CD4-positive, alpha-beta T cell (primary cell): ENCODE results near the gene TNRC18. TPM values are rescaled to one million over a fixed set of nuclear protein-coding genes. Genes with fewer than 3 reads are reported as not detected.

ENCODE experiments used
- ATAC-seq: fragments of 200-7000 bp; cut with Tn5 transposase; one replicate; pipeline ENCODE4 v1.10.0; 2022; ENCODE audit warnings: mild to moderate bottlenecking; ENCODE audit not compliant: poor library complexity
- CTCF ChIA-PET: fragments of 350-600 bp; sonication (Branson Sonifier 250); formaldehyde crosslinking; loops from one replicate; lab custom pipeline; 2021; ENCODE audit warnings: antibody characterized with exemption, inconsistent platforms; lab: Charles Lee
- POLR2A ChIA-PET: fragments of 350-600 bp; sonication (Branson Sonifier 250); formaldehyde crosslinking; loops from one replicate; lab custom pipeline; 2021; ENCODE audit warnings: antibody characterized with exemption, inconsistent platforms; lab: Charles Lee
- DNase-seq, 14 experiments: peaks; one replicate each; pipeline ENCODE4 v3.0.0-alpha.2; 2013 to 2020; ENCODE audit warnings: mixed read lengths in 2 of 14
- H3K27ac ChIP-seq, 2 donors: one replicate each; pipeline versions ENCODE4 v1.5.1 to v1.7.0; 2013; ENCODE audit warnings: low read length in 2 of 2, low read depth in 1 of 2, mild to moderate bottlenecking in 1 of 2
- H3K27me3 ChIP-seq, 2 experiments: 1 replicate in 1 of 2; 2 replicates in 1 of 2; pipeline versions ENCODE4 v1.6.1 to v1.7.0; 2013; ENCODE audit warnings: low read length in 2 of 2, control low read depth in 1 of 2, mild to moderate bottlenecking in 1 of 2, moderate library complexity in 1 of 2; ENCODE audit not compliant: insufficient read depth in 2 of 2, control insufficient read depth in 1 of 2
- H3K36me3 ChIP-seq: one replicate; pipeline ENCODE4 v1.6.1; 2013; ENCODE audit warnings: low read length, control low read depth; ENCODE audit not compliant: insufficient read depth
- H3K4me1 ChIP-seq: one replicate; pipeline ENCODE4 v1.6.1; 2013; ENCODE audit warnings: low read length, control low read depth; ENCODE audit not compliant: insufficient read depth
- H3K4me3 ChIP-seq: one replicate; pipeline ENCODE4 v1.5.1; 2013; ENCODE audit warnings: mild to moderate bottlenecking, low read length, moderate library complexity
- H3K9me3 ChIP-seq, 2 experiments: 1 replicate in 1 of 2; 2 replicates in 1 of 2; pipeline versions ENCODE4 v1.6.1 to v1.7.0; 2013; ENCODE audit warnings: low read length in 2 of 2, mild to moderate bottlenecking in 2 of 2, control low read depth in 1 of 2, moderate library complexity in 1 of 2; ENCODE audit not compliant: control insufficient read depth in 1 of 2, insufficient read depth in 1 of 2
- H3K27ac Mint-ChIP-seq: one replicate; pipeline ENCODE4 v1.8.0; 2020; ENCODE audit warnings: mixed read lengths
- H3K27me3 Mint-ChIP-seq: one replicate; pipeline ENCODE4 v1.8.0; 2021; ENCODE audit warnings: mixed read lengths
- H3K36me3 Mint-ChIP-seq: one replicate; pipeline ENCODE4 v1.8.0; 2021; ENCODE audit warnings: low read depth, mixed read lengths
- H3K4me1 Mint-ChIP-seq: one replicate; pipeline ENCODE4 v1.8.0; 2021; ENCODE audit warnings: low read depth, mixed read lengths
- H3K4me3 Mint-ChIP-seq: one replicate; pipeline ENCODE4 v1.8.0; 2020; ENCODE audit warnings: mild to moderate bottlenecking, mixed read lengths
- H3K9me3 Mint-ChIP-seq: one replicate; pipeline ENCODE4 v1.8.0; 2020; ENCODE audit warnings: mixed read lengths
- intact Hi-C, 2 experiments: fragments of 100-400 bp; cut with DNase I in 1 of 2; cut with micrococcal nuclease in 1 of 2; formaldehyde crosslinking; loops; one replicate each; pipeline versions ENCODE4 v1.15.1 to v1.9.0; 2023 to 2025; cut with DNase I, micrococcal nuclease
- total RNA-seq, 174 experiments: library from RNA in 2 of 174; stranded (reverse) in 2 of 174; gene quantifications; one replicate each; pipeline ENCODE4 v1.2.3 and lab custom pipeline; 2021 to 2026
- TF ChIP-seq, protein P1 (sequence below): fragments of 200-600 bp; IDR thresholded peaks from one replicate; pipeline ENCODE4 v1.8.0; 2022; ENCODE audit warnings: antibody characterized with exemption, mild to moderate bottlenecking

The TNRC18 gene
- total RNA-seq, 2 experiments from 2014 or later = 69.9 TPM

DNA sequence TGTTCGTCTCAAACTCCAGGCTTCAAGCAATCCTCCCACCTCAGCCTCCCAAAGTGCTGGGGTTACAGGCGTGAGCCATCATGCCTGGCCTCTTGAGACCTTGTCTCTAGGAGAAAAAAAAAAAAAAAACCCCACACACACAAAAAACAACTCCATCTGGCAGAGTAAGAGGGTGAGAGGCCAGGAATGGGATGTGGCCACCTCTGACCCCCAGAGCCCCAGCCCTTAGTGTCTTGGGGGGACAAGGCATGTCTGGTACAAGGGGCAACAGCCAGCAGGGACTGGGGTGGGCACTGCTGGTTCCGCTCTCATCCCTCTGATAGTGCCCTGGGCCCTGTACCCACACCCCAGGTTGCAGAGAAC, 15.6 kb upstream of the TNRC18 start:
- POLR2A ChIA-PET = no interaction called here
- no peak overlapping the region for H3K4me3 ChIP-seq
- Mint-ChIP-seq H3K27me3 (peaks cover 8% of the 10 kb centered on the region), H3K4me1 (no peaks in the 10 kb centered on the region), H3K9me3 (no peaks in the 10 kb centered on the region), H3K27ac (no peak overlapping the region), H3K36me3 (peaks cover 10% of the 10 kb centered on the region), H3K4me3 (no peak overlapping the region)
- CTCF ChIA-PET = no interaction called here
- TF ChIP-seq, protein P1, sequence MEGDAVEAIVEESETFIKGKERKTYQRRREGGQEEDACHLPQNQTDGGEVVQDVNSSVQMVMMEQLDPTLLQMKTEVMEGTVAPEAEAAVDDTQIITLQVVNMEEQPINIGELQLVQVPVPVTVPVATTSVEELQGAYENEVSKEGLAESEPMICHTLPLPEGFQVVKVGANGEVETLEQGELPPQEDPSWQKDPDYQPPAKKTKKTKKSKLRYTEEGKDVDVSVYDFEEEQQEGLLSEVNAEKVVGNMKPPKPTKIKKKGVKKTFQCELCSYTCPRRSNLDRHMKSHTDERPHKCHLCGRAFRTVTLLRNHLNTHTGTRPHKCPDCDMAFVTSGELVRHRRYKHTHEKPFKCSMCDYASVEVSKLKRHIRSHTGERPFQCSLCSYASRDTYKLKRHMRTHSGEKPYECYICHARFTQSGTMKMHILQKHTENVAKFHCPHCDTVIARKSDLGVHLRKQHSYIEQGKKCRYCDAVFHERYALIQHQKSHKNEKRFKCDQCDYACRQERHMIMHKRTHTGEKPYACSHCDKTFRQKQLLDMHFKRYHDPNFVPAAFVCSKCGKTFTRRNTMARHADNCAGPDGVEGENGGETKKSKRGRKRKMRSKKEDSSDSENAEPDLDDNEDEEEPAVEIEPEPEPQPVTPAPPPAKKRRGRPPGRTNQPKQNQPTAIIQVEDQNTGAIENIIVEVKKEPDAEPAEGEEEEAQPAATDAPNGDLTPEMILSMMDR = no peak
- H3K9me3 ChIP-seq = peaks cover 0 to 17% of the 10 kb centered on the region in 2 experiments
- intact Hi-C loops = no loop called here
- H3K27ac ChIP-seq = no peak overlapping the region
- no peaks in the 10 kb centered on the region for H3K36me3 ChIP-seq
- H3K27me3 ChIP-seq = peaks cover 0 to 3% of the 10 kb centered on the region in 2 experiments
- DNase-seq (no peak), ATAC-seq (no peak)
- H3K4me1 ChIP-seq = no peaks in the 10 kb centered on the region

DNA sequence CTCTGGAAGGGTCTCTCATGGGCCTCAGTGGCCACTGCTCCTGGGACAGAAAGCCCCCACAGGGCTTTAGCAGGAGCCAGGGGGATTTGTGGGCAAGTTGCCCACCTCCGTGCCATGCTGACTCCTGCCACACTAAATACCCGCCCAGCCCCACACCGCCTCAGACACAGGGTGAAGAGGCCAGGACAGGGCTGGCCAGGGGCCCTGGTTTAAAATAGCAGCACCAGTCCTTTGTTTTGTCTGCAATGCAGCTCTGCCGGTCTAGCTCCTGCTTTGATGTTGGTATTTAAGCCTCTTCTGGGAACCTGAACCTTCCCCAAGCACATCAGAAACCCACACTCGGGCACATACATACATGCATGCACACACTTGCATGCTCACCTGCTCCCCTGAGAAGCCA, 14.4 kb upstream of the TNRC18 start:
- Mint-ChIP-seq H3K4me3 (no peak overlapping the region), H3K9me3 (no peaks in the 10 kb centered on the region), H3K4me1 (no peaks in the 10 kb centered on the region), H3K36me3 (peaks cover 10% of the 10 kb centered on the region), H3K27me3 (peaks cover 14% of the 10 kb centered on the region), H3K27ac (no peak overlapping the region)
- DNase-seq = no peak
- Histone ChIP-seq H3K27ac (no peak overlapping the region), H3K36me3 (no peaks in the 10 kb centered on the region), H3K27me3 (peaks cover 4 to 7% of the 10 kb centered on the region in 2 experiments), H3K4me1 (no peaks in the 10 kb centered on the region), H3K9me3 (peaks cover 5 to 25% of the 10 kb centered on the region in 2 experiments), H3K4me3 (no peak overlapping the region)
- ChIA-PET POLR2A (no interaction called here), CTCF (no interaction called here)
- ATAC-seq = no peak
- TF ChIP-seq, protein P1 = no peak
- intact Hi-C loops = no loop called here

DNA sequence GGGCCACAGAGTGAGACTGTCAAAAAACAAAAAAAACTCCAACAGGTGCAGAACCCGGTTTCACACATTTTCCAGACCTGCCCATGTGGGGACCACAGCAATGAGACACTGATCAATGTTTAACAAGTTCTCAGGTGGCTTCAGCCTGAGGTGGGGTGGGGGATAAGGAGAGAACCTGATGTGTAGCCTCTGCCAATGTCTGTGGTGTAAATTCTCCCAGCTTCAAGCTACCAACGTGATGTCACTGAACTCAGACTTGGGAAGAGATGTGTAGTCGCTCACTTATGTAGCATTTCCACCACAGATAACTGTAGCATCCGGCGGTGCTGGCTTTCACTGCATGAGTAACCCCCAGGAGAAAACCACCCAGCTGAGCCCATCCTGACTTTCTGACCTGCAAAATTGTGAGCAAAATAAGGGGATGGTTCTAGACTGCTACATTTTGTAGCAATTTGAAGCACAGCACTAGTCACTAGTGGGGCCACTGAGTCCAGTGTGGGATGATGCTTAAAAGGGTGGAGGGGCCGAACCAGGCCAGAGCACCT, 13.8 kb upstream of the TNRC18 start:
- ChIA-PET CTCF (no interaction called here), POLR2A (no interaction called here)
- DNase-seq (no peak), ATAC-seq (no peak)
- Histone ChIP-seq H3K27me3 (peaks cover 7 to 10% of the 10 kb centered on the region in 2 experiments), H3K9me3 (peaks cover 5 to 30% of the 10 kb centered on the region in 2 experiments), H3K27ac (no peak overlapping the region), H3K36me3 (no peaks in the 10 kb centered on the region), H3K4me1 (no peaks in the 10 kb centered on the region), H3K4me3 (no peak overlapping the region)
- Mint-ChIP-seq H3K4me1 (no peaks in the 10 kb centered on the region), H3K9me3 (no peaks in the 10 kb centered on the region), H3K36me3 (peaks cover 10% of the 10 kb centered on the region), H3K4me3 (no peak overlapping the region), H3K27ac (no peak overlapping the region), H3K27me3 (peaks cover 19% of the 10 kb centered on the region)
- intact Hi-C loops = no loop called here
- TF ChIP-seq, protein P1 = no peak
